Measurements from ENCODE around the gene DNAJB6.

GRCh38 chr7:157355784-157356511, 19.1 kb downstream of the DNAJB6 start:
- TF ChIP-seq, protein P1, sequence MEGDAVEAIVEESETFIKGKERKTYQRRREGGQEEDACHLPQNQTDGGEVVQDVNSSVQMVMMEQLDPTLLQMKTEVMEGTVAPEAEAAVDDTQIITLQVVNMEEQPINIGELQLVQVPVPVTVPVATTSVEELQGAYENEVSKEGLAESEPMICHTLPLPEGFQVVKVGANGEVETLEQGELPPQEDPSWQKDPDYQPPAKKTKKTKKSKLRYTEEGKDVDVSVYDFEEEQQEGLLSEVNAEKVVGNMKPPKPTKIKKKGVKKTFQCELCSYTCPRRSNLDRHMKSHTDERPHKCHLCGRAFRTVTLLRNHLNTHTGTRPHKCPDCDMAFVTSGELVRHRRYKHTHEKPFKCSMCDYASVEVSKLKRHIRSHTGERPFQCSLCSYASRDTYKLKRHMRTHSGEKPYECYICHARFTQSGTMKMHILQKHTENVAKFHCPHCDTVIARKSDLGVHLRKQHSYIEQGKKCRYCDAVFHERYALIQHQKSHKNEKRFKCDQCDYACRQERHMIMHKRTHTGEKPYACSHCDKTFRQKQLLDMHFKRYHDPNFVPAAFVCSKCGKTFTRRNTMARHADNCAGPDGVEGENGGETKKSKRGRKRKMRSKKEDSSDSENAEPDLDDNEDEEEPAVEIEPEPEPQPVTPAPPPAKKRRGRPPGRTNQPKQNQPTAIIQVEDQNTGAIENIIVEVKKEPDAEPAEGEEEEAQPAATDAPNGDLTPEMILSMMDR (IDR thresholded peaks at IDR 0.05; ENCODE audit: insufficient read depth, low read length, poor library complexity, severe bottlenecking), result no peak
- TF ChIP-seq EZH2phosphoT487 (conservative IDR thresholded peaks at IDR 0.05; ENCODE audit: low read length), result no peak
